ENCODE data around the gene SLC24A5.

Gene SLC24A5

DNA sequence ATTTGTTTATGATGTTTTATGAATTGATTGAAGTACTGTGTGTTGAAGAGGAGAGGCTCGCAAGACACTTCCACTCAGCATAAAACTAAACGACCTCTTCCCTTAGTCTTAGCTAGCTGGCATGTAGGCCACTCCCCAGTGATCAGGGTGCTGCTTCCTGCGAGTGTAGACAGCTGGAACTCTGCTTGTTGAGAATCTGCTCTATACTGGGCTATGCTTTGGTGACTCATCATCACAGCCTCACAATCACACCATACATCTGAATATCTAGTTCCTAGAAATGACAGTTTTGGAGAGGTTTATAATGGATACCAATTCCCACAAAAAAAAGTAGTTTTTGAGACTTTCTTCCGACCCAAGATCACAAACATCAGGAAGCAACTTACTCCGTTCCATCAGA, 1.5 kb upstream of the SLC24A5 start:
- Histone ChIP-seq H3K27me3 (ENCODE audit: control insufficient read depth, insufficient read depth, low read length) (no peaks in the 10 kb centered on the region), H3K9me3 (ENCODE audit: control insufficient read depth, low read depth, low read length) (no peaks in the 10 kb centered on the region), H3K27ac (ENCODE audit: low read length) (no peak overlapping the region), H3K36me3 (ENCODE audit: control insufficient read depth, low read depth, low read length) (no peaks in the 10 kb centered on the region), H3K4me1 (ENCODE audit: control insufficient read depth, low read depth, low read length) (peaks cover 4% of the 10 kb centered on the region), H3K9ac (ENCODE audit: low read length) (no peak overlapping the region), H3K4me3 (ENCODE audit: low read length) (no peak overlapping the region)

DNA sequence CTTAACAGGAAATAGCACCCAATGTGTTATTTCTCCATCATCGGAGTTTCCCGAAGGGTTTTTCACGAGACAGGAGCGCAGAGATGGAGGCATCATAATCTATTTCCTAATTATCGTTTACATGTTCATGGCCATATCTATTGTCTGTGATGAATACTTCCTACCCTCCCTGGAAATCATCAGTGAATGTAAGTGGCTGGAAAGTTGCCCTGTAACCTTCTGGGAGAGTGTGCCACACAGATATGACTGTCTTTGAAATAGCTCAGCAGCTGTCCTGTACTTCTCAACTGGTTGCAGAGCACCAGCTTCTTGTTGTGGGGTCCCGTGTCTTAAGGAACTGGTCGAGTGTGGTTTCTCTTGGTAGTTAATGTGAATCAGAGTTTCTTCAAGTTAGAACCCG, 1.1 kb downstream of the SLC24A5 start:
- Histone ChIP-seq H3K36me3 (ENCODE audit: control insufficient read depth, low read depth, low read length) (no peaks in the 10 kb centered on the region), H3K27ac (ENCODE audit: low read length) (no peak overlapping the region), H3K4me3 (ENCODE audit: low read length) (no peak overlapping the region), H3K4me1 (ENCODE audit: control insufficient read depth, low read depth, low read length) (peaks cover 4% of the 10 kb centered on the region), H3K27me3 (ENCODE audit: control insufficient read depth, insufficient read depth, low read length) (no peaks in the 10 kb centered on the region), H3K9me3 (ENCODE audit: control insufficient read depth, low read depth, low read length) (no peaks in the 10 kb centered on the region), H3K9ac (ENCODE audit: low read length) (no peak overlapping the region)

DNA sequence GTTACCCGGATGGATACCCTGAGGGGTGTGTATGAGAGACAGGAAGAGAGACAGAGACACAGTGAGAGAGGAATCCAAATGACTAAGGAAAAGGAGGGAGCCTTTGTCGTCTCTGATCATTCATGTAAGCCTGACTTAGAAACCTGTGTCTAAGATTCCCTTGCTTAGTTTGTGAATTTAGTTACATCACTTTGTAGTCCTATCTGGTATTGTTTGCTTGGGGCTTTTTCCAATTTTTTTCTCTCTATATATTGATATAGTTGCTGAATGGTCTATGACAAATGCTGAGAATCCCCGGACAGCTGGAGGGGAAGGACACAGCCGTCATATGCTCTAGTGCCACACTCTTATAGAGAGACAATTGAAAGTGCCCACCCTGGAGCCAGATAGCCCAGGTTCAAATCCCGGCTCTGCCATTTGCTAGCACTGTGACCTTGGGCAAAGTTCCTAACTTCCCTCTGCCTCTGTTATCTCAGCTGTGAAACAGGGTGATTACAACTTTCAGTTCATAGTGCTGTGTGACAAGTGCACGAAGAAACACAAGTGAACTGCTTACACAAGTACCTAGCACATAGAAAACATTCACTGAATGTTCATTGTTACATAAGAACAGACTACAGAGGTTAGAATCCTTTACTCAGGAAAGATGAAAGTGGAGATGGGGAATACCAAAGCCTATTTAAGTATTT, 6.0 kb downstream of the SLC24A5 start:
- Histone ChIP-seq H3K9ac (ENCODE audit: low read length) (no peak overlapping the region), H3K36me3 (ENCODE audit: control insufficient read depth, low read depth, low read length) (no peaks in the 10 kb centered on the region), H3K4me3 (ENCODE audit: low read length) (no peak overlapping the region), H3K27ac (ENCODE audit: low read length) (no peak overlapping the region), H3K27me3 (ENCODE audit: control insufficient read depth, insufficient read depth, low read length) (no peaks in the 10 kb centered on the region), H3K4me1 (ENCODE audit: control insufficient read depth, low read depth, low read length) (peaks cover 4% of the 10 kb centered on the region), H3K9me3 (ENCODE audit: control insufficient read depth, low read depth, low read length) (no peaks in the 10 kb centered on the region)

DNA sequence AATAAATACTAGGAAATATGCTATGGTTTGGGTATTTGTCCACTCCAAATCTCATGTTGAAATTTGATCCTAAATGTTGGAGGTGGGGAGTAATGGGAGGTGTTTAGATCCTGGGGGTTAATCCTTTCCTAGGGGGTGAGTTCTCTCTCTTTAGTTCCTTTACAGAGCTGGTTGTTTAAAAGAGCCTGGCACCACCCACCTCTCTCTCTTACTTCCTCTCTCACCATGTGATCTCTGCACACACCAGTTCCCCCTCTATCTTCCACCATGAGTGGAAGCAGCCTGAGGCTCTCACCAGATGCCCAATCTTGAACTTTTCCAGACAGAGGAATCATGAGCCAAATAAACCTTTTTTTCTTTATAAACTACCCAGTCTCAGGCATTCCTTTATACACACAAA, 10.5 kb downstream of the SLC24A5 start:
- Histone ChIP-seq H3K27me3 (ENCODE audit: control insufficient read depth, insufficient read depth, low read length) (no peaks in the 10 kb centered on the region), H3K36me3 (ENCODE audit: control insufficient read depth, low read depth, low read length) (no peaks in the 10 kb centered on the region), H3K4me1 (ENCODE audit: control insufficient read depth, low read depth, low read length) (no peaks in the 10 kb centered on the region), H3K9ac (ENCODE audit: low read length) (no peak overlapping the region), H3K4me3 (ENCODE audit: low read length) (no peak overlapping the region), H3K27ac (ENCODE audit: low read length) (no peak overlapping the region), H3K9me3 (ENCODE audit: control insufficient read depth, low read depth, low read length) (no peaks in the 10 kb centered on the region)

DNA sequence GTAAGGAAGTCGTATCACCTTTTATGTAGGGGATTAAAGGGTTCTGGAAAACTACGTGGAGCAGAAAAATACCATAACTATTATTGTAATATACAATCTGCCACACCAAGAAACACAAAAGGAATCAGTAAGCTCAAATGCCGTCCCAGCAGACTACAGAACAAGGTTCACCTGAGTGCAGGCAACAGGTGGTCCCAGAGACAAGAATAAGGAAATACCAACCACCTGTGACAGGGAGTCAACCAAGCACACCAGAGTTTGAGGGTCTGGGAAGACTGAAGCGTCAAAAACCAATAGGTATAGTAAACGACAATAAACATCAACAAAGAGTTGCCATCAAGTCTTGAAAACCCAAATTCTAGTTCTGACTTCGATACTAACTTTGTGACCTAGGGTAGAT, 12.1 kb downstream of the SLC24A5 start:
- Histone ChIP-seq H3K36me3 (ENCODE audit: control insufficient read depth, low read depth, low read length) (no peaks in the 10 kb centered on the region), H3K9me3 (ENCODE audit: control insufficient read depth, low read depth, low read length) (no peaks in the 10 kb centered on the region), H3K4me1 (ENCODE audit: control insufficient read depth, low read depth, low read length) (no peaks in the 10 kb centered on the region), H3K27ac (ENCODE audit: low read length) (no peak overlapping the region), H3K27me3 (ENCODE audit: control insufficient read depth, insufficient read depth, low read length) (no peaks in the 10 kb centered on the region), H3K9ac (ENCODE audit: low read length) (no peak overlapping the region), H3K4me3 (ENCODE audit: low read length) (no peak overlapping the region)

DNA sequence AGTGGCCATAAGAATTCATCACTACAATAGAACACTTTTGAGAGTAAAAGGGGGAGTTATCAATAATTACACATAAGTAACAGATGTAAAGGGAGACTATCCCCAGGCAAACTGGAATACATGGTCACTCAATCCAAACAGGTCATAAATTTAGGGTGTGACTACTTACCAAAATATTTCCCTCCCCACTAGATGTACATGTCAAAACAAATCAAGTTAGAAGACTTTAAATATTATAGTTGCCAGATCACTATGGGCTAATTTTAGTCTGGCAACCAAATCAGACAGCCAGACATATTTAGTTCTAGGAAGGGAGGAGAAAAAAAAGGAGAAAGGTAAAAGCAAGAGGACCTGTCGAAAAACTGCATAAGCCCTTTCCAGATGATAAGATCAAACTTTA, 23.1 kb downstream of the SLC24A5 start:
- Histone ChIP-seq H3K27ac (ENCODE audit: low read length) (no peak overlapping the region), H3K36me3 (ENCODE audit: control insufficient read depth, low read depth, low read length) (peaks cover 51% of the 10 kb centered on the region), H3K9ac (ENCODE audit: low read length) (no peak overlapping the region), H3K9me3 (ENCODE audit: control insufficient read depth, low read depth, low read length) (no peaks in the 10 kb centered on the region), H3K4me3 (ENCODE audit: low read length) (no peak overlapping the region), H3K27me3 (ENCODE audit: control insufficient read depth, insufficient read depth, low read length) (no peaks in the 10 kb centered on the region), H3K4me1 (ENCODE audit: control insufficient read depth, low read depth, low read length) (no peaks in the 10 kb centered on the region)

DNA sequence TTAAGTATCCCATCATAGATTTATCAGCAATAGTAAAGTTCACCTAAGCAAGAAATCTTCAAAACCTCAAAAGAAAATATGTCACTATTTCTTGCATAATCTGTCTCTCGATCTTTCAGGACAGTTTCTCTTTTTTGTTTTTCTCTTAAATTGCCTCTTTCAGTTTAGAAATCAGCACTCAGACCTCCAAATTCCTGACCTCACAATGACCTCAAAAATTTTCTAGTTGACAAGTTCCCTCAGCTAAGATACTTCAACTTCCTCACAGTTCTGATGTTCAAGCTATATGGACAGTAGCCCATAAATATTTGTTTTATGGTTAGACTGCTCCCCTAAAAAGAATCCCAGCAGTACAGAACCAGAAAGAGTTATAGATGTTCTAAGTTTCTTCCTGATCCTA, 24.1 kb downstream of the SLC24A5 start:
- H3K27me3 ChIP-seq (ENCODE audit: control insufficient read depth, insufficient read depth, low read length): no peaks in the 10 kb centered on the region
- peaks cover 4% of the 10 kb centered on the region for H3K4me1 ChIP-seq (ENCODE audit: control insufficient read depth, low read depth, low read length)
- H3K4me3 ChIP-seq (ENCODE audit: low read length): no peak overlapping the region
- H3K36me3 ChIP-seq (ENCODE audit: control insufficient read depth, low read depth, low read length): peaks cover 57% of the 10 kb centered on the region
- H3K27ac ChIP-seq (ENCODE audit: low read length): no peak overlapping the region
- H3K9me3 ChIP-seq (ENCODE audit: control insufficient read depth, low read depth, low read length): no peaks in the 10 kb centered on the region
- H3K9ac ChIP-seq (ENCODE audit: low read length): no peak overlapping the region

DNA sequence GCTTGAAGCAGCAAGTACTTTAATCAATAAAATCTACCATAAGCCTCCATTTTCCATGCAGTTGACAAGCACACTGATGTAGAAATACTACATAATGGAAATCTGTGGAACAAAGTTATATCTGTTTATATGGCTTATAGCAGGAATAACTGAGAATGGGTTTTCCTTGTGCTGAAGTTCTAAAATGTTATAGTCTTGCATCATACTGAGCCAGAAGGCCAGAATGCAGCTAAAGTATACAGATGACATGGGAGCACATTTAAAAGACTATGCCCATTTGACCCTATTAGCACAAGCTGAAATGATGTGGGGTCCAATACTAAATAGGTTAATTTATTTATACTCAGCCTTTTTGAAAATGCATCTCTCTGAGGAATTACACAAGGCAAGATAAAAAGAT, 25.1 kb downstream of the SLC24A5 start:
- Histone ChIP-seq H3K4me3 (ENCODE audit: low read length) (no peak overlapping the region), H3K36me3 (ENCODE audit: control insufficient read depth, low read depth, low read length) (peaks cover 60% of the 10 kb centered on the region), H3K27me3 (ENCODE audit: control insufficient read depth, insufficient read depth, low read length) (no peaks in the 10 kb centered on the region), H3K27ac (ENCODE audit: low read length) (no peak overlapping the region), H3K4me1 (ENCODE audit: control insufficient read depth, low read depth, low read length) (peaks cover 14% of the 10 kb centered on the region), H3K9ac (ENCODE audit: low read length) (no peak overlapping the region), H3K9me3 (ENCODE audit: control insufficient read depth, low read depth, low read length) (no peaks in the 10 kb centered on the region)

DNA sequence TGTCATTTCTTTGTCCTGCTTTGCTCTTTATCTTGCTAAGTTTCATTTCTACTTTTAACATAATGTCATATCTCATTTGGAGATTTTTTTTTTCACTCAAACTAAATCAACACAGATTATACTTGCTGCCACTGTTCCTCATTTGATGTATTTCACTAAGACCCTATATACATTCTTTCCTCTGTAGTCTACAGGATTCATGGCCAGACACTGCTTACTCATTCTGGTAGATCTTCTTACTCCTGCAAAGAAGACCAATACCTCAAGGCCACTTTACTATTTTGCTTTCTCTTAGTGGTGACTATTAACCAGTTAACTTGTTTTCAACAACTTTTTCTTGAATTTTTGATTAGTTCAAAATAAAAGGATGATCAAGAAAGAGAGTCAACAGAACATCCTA, 26.6 kb downstream of the SLC24A5 start:
- no peak overlapping the region for H3K27ac ChIP-seq (ENCODE audit: low read length)
- no peak overlapping the region for H3K4me3 ChIP-seq (ENCODE audit: low read length)
- no peaks in the 10 kb centered on the region for H3K9me3 ChIP-seq (ENCODE audit: control insufficient read depth, low read depth, low read length)
- peaks cover 21% of the 10 kb centered on the region for H3K4me1 ChIP-seq (ENCODE audit: control insufficient read depth, low read depth, low read length)
- peaks cover 68% of the 10 kb centered on the region for H3K36me3 ChIP-seq (ENCODE audit: control insufficient read depth, low read depth, low read length)
- H3K9ac ChIP-seq (ENCODE audit: low read length): no peak overlapping the region
- H3K27me3 ChIP-seq (ENCODE audit: control insufficient read depth, insufficient read depth, low read length): no peaks in the 10 kb centered on the region

DNA sequence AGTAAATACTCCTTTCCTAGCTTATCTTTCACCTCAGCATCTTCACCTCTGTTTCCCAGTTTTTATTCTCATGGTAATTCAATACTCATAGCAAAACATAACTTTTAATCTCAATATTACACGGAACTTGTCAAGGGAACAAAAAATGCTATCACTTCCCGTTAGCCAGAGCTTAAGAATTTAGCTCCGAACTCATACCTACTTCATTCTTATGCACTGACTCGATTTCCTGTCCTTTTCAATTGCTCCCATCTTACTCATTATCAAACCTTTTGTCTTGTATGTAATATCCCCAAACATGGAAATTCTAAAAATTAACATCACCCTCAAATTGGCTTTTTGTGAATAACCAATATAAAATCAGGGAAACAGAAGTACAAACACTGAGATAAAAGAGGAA, 29.1 kb downstream of the SLC24A5 start:
- H3K4me1 ChIP-seq (ENCODE audit: control insufficient read depth, low read depth, low read length): peaks cover 21% of the 10 kb centered on the region
- H3K27ac ChIP-seq (ENCODE audit: low read length): no peak overlapping the region
- peak overlapping the region; percentile 27 for H3K9ac ChIP-seq (ENCODE audit: low read length)
- peaks cover 72% of the 10 kb centered on the region for H3K36me3 ChIP-seq (ENCODE audit: control insufficient read depth, low read depth, low read length)
- H3K9me3 ChIP-seq (ENCODE audit: control insufficient read depth, low read depth, low read length): no peaks in the 10 kb centered on the region
- H3K27me3 ChIP-seq (ENCODE audit: control insufficient read depth, insufficient read depth, low read length): no peaks in the 10 kb centered on the region
- H3K4me3 ChIP-seq (ENCODE audit: low read length): peak overlapping the region; percentile 7

DNA sequence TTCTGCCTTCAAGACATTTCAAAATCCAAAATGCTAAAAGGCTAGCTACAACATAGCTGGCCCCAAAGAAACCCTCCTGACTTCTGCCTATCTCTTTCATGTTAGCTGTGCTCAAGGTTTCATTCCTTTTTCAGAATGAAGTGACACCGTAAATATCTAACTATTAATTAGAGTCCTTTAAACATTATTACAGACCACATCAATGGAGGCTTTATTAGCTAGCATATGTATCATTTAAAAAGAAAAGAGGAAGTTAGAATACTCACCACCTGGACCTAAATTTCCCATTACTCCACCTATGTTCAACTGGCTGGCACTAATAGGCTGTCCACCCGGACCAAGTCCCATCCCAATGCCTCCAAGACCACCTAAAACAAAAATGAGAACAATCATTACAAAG, 32.7 kb downstream of the SLC24A5 start:
- H3K36me3 ChIP-seq (ENCODE audit: control insufficient read depth, low read depth, low read length): peaks cover 59% of the 10 kb centered on the region

DNA sequence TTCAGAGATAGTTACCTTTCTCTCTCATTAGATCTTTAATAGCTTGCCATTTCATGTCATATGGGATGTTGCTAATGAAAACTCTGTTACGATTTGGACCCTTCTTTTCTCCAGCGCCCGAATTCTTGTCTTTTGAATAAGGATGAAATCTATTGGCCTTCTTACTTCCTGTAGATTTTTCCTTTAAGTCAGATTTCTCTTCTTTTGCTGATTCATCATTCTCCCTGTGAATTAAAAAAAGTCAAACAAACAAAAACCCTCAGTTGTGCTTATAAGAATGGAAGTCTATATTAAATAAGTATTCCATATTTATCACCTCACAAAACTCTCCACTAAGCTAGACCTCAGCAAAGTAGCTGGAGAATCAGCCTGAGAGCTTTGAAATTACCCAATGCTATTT, 47.8 kb downstream of the SLC24A5 start:
- Histone ChIP-seq H3K36me3 (ENCODE audit: control insufficient read depth, low read depth, low read length) (peaks cover 42% of the 10 kb centered on the region), H3K9ac (ENCODE audit: low read length) (no peak overlapping the region), H3K27me3 (ENCODE audit: control insufficient read depth, insufficient read depth, low read length) (no peaks in the 10 kb centered on the region), H3K4me3 (ENCODE audit: low read length) (no peak overlapping the region), H3K9me3 (ENCODE audit: control insufficient read depth, low read depth, low read length) (no peaks in the 10 kb centered on the region), H3K27ac (ENCODE audit: low read length) (no peak overlapping the region), H3K4me1 (ENCODE audit: control insufficient read depth, low read depth, low read length) (peaks cover 16% of the 10 kb centered on the region)

More for the DNA sequence above, 32.7 kb downstream of the SLC24A5 start:
- no peaks in the 10 kb centered on the region for H3K9me3 ChIP-seq (ENCODE audit: control insufficient read depth, low read depth, low read length)
- no peak overlapping the region for H3K4me3 ChIP-seq (ENCODE audit: low read length)
- no peaks in the 10 kb centered on the region for H3K27me3 ChIP-seq (ENCODE audit: control insufficient read depth, insufficient read depth, low read length)
- H3K4me1 ChIP-seq (ENCODE audit: control insufficient read depth, low read depth, low read length): peaks cover 21% of the 10 kb centered on the region
- H3K9ac ChIP-seq (ENCODE audit: low read length): no peak overlapping the region
- no peak overlapping the region for H3K27ac ChIP-seq (ENCODE audit: low read length)
